ENCODE data around the gene PIK3C2B. TPM values are rescaled to one million over a fixed set of nuclear protein-coding genes. Genes with fewer than 3 reads are reported as not detected.
"Not testable (repeated sequence)": the region's sequence is repeated elsewhere in the genome, so short reads cannot be mapped to it uniquely, and the experiment has no call there.

PIK3C2B gene
- total RNA-seq, 2 experiments from 2014 or later, result 27.4 to 28.9 TPM

DNA sequence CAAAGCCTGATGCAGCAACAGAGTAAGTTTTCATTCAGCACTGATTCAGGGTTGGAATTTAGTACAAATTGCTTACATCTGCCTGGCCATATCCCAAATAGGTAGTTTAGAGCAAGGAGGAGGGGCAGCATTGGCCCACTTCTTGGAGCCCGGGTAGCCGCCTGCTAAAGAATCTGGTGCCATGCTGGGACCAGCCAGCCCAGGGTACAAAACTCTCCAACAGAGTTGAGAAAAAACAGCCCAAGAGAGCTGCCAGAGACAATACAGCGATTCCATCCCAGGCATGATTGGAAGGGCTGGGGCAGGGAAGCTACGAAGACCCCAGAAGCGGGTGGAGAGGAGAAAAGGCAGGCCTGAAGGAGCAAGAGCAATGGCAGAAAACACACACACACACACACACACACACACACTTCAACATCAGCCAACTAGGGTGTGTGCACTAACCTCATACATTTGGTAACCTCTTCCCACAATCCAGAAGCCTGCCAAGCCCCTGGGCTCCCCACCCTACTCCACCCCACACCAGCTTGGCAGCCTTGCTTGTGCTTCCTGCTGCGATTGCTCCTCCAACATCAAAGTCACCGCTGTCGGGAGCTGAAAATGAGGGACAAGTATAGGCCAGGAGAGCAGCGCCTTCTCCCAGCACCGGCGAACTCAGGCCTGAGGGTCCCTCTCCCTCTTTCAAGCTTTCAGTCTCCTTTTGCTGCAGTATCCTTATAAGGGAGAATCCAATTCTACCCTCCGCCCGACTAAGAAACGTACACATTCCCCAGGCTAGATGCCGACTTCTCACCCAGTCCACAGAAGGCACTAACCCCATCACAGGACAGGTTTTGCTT lies 1.2 kb downstream of the PIK3C2B start:
- H3K27me3 Mint-ChIP-seq, result no peaks in the 10 kb centered on the region
- ChIA-PET CTCF (interaction anchor here (0.6 to 4.9 kb wide), 26 partner anchors 8 to 577 kb away, joined by 3 to 53 read pairs (median 4); no protein-coding TSS in a partner anchor), POLR2A (interaction anchor here (0.6 to 1.2 kb wide), 3 partner anchors 41 to 47 kb away, joined by 3 to 12 read pairs (median 4); no protein-coding TSS in a partner anchor)
- peak overlapping the region; percentile 88 for H3K4me3 Mint-ChIP-seq
- peaks cover 9% of the 10 kb centered on the region for H3K36me3 Mint-ChIP-seq (ENCODE audit: low read depth)
- peaks cover 60% of the 10 kb centered on the region for H3K4me1 Mint-ChIP-seq
- H3K9me3 Mint-ChIP-seq, result no peaks in the 10 kb centered on the region
- H3K27ac Mint-ChIP-seq, result peak overlapping the region; percentile 89
- peak; percentile 36 for DNase-seq

DNA sequence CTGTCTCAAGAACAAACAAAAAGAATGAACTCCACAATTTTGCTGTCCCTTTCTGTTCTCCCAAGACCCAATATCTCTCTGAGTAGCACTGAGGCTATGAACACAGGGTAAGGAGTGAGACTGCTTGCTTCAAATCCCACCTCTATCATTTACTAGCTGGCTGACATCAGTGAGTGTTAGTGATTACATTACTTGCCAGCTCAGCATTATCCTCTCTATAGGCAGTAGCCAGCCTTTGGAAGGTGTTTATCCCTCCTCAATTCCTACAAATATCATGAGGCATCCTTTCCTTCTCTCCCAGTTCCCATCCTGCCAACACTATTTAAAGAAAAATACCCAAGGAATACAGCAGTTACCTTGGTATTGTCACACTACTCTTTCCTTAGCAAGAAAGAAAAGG lies 3.0 kb downstream of the PIK3C2B start:
- Mint-ChIP-seq H3K36me3 (ENCODE audit: low read depth) (peaks cover 9% of the 10 kb centered on the region), H3K27me3 (no peaks in the 10 kb centered on the region), H3K27ac (no peak overlapping the region), H3K9me3 (no peaks in the 10 kb centered on the region), H3K4me1 (peaks cover 50% of the 10 kb centered on the region), H3K4me3 (no peak overlapping the region)
- ChIA-PET CTCF (interaction anchor here (0.6 to 4.8 kb wide), 9 partner anchors 11 to 316 kb away, joined by 3 to 31 read pairs (median 4); no protein-coding TSS in a partner anchor), POLR2A (no interaction called here)
- DNase-seq, result no peak

DNA sequence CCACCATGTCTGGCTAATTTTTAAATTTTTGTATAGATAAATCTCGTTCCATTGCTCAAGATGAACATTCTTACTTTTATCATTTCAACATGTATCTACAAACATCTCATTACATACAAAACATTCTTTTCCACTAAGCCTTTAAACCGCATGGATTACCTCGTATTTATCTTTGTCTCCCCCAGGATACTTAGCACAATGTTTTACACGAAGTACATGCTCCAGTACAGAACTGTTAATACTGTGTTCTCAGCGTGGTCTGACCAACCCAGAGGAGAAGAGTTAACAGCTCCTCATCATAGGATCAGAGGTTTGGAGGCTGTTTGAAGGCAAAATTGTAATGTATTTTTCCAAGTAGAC lies 7.4 kb downstream of the PIK3C2B start:
- Mint-ChIP-seq H3K4me3 (no peak overlapping the region), H3K27ac (no peak overlapping the region), H3K36me3 (ENCODE audit: low read depth) (peaks cover 7% of the 10 kb centered on the region), H3K27me3 (no peaks in the 10 kb centered on the region), H3K9me3 (no peaks in the 10 kb centered on the region), H3K4me1 (peaks cover 22% of the 10 kb centered on the region)
- CTCF ChIA-PET, result interaction anchor here (1.5 to 4.4 kb wide), 3 partner anchors 9 to 41 kb away, joined by 4 to 17 read pairs (median 6); no protein-coding TSS in a partner anchor
- POLR2A ChIA-PET, result no interaction called here
- no peak for DNase-seq

DNA sequence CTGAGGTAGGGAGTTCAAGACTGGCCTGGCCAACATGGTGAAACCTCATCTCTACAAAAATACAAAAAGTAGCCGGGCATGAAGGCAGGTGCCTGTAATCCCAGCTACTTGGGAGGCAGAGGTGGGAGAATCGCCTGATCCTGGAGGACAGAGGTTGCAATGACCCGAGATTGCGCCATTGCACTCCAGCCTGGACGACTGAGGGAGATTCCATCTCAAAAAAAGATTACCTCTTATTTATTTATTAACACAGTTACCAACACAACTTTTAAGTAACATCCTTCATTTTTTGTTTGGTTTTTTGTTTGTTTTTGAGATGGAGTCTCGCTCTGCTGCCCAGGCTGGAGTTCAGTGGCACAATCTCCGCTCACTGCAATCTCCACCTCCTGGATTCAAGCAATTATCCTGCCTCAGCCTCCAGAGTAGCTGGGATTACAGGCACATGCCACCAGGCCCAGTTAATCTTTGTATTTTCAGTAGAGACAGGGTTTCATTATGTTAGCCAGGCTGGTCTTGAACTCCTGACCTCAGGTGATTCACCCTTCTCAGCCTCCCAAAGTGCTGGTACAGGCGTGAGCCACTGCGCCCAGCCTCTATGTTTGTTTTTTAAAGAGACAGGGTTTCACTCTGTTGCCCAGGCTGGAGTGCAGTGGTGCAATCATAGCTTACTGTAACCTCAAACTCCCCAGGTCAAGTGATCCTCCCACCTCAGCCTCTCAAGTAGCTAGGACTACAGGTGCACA lies 7.9 kb downstream of the PIK3C2B start:
- POLR2A ChIA-PET, DNase-seq: not testable (repeated sequence)

DNA sequence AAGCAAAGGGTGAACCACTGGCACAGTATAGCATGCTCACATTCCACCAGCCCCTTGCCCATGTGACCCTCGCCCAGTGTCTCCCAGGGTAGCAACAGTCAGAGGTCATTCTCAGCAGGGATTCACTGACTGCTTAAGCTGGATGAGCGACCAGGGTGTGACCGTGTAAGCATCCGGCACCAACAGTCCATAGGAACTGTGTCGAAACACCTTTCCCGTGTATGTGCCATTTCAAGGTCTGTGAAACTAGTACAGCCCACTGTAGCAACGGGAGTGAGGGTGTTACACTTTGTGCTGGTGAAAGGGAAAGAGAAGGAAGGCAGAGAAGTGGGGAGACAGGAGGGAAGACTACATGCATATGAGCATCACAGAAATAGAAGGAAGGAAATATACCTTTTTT lies 10.8 kb downstream of the PIK3C2B start:
- ChIA-PET POLR2A (no interaction called here), CTCF (no interaction called here)
- H3K4me1 Mint-ChIP-seq, result peaks cover 28% of the 10 kb centered on the region
- no peaks in the 10 kb centered on the region for H3K9me3 Mint-ChIP-seq
- H3K4me3 Mint-ChIP-seq, result no peak overlapping the region
- no peaks in the 10 kb centered on the region for H3K36me3 Mint-ChIP-seq (ENCODE audit: low read depth)
- H3K27ac Mint-ChIP-seq, result no peak overlapping the region
- H3K27me3 Mint-ChIP-seq, result no peaks in the 10 kb centered on the region
- DNase-seq, result no peak

More for the DNA sequence above, 7.9 kb downstream of the PIK3C2B start:
- not testable (repeated sequence) for H3K36me3 Mint-ChIP-seq (ENCODE audit: low read depth); H3K9me3 Mint-ChIP-seq; H3K4me3 Mint-ChIP-seq; H3K27me3 Mint-ChIP-seq; H3K27ac Mint-ChIP-seq
- CTCF ChIA-PET, result interaction anchor here (1.2 to 4.4 kb wide), 5 partner anchors 8 to 40 kb away, joined by 4 to 17 read pairs (median 6); no protein-coding TSS in a partner anchor
- H3K4me1 Mint-ChIP-seq, result peaks cover 16% of the 10 kb centered on the region

DNA sequence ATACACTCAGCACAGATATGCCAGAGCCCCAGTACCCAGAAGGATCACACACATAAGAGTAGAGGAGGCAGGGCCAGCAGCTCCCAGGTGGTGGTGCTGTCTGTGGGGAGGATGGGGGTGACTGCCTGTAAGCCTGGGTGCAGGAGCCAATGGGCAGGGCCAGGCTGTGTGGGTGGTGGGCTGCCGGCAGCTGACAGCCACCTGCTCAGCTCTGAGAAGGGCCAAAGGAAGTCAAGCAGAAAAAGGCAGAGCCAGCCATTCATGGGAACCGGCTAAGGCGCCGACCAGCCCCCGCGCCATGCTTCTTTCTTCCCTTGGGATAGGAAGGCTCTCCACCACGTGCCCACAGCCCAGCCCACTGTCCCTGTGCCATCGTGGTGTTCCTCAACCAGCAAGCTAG lies 14.1 kb downstream of the PIK3C2B start:
- POLR2A ChIA-PET, result no interaction called here

DNA sequence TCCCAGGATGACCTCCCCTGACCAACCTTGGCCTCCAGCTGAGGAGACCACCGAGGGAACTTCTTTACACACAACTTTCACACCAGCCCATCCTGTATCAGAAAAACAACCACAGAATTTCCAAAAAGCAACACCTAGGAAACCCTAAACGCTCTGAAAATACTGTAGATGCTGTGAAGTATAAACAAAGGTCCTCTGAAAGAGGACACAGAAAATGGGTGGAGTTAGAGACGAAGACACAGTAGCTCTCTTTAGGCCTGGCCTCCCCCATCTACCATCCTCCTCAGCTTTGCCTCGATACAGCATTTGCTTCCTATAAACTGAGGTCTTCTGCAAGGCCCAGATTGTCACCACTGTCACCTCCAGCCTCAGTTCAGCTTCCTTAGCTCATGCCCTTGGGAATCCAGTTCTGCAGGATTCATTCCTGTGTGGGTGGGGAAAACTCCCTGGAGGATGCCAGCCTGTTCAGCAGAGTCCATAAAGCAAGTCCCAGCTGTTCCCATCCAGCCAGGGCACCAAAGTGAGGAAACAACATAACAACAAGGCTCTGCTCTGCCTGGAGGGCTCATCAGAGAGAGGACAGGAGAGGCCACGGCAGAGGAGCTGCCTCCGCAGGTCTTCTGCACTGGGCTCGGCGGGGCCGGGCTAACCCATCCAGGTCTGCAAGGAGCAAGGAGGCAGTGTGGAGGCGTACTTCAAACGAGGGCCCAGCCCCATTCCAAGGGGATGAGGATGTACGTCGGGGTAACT lies 15.0 kb downstream of the PIK3C2B start:
- no peak for DNase-seq
- no peak overlapping the region for H3K4me3 Mint-ChIP-seq
- CTCF ChIA-PET, result interaction anchor here (1.1 to 4.8 kb wide), 11 partner anchors 7 to 48 kb away, joined by 3 to 23 read pairs (median 4); partner anchors contain the start of gene PIK3C2B
- H3K4me1 Mint-ChIP-seq, result peaks cover 30% of the 10 kb centered on the region
- H3K9me3 Mint-ChIP-seq, result no peaks in the 10 kb centered on the region
- no peaks in the 10 kb centered on the region for H3K27me3 Mint-ChIP-seq
- H3K27ac Mint-ChIP-seq, result no peak overlapping the region
- H3K36me3 Mint-ChIP-seq (ENCODE audit: low read depth), result no peaks in the 10 kb centered on the region
- POLR2A ChIA-PET, result no interaction called here

More for the DNA sequence above, 14.1 kb downstream of the PIK3C2B start:
- Mint-ChIP-seq H3K36me3 (ENCODE audit: low read depth) (no peaks in the 10 kb centered on the region), H3K9me3 (no peaks in the 10 kb centered on the region), H3K27ac (no peak overlapping the region), H3K4me3 (no peak overlapping the region), H3K27me3 (no peaks in the 10 kb centered on the region), H3K4me1 (peaks cover 26% of the 10 kb centered on the region)
- DNase-seq, result no peak
- CTCF ChIA-PET, result interaction anchor here (0.6 to 4.8 kb wide), 3 partner anchors 13 to 1482 kb away, joined by 3 to 23 read pairs (median 4); partner anchors contain the start of gene PIK3C2B

DNA sequence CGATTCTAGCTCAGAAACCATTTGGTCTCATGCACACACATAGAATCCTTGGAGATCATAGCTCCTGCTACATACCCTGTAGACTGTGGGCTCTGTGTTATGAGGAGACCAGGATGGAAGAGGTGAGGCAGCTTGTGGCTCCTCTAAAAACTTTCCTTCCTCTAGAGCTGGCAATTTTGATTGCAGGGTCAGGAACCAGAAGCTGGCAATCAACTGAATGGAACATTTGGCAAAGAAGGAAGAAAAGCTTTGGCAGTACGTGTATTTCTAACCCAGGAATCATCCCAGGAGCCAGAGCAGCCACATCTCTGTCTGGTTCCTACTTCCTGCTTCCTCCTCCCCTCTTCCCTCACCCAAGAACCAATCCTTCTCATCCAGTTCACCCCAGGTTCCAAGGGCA lies 15.7 kb downstream of the PIK3C2B start:
- Mint-ChIP-seq H3K27me3 (no peaks in the 10 kb centered on the region), H3K9me3 (no peaks in the 10 kb centered on the region), H3K4me1 (peaks cover 30% of the 10 kb centered on the region), H3K27ac (no peak overlapping the region), H3K36me3 (ENCODE audit: low read depth) (no peaks in the 10 kb centered on the region), H3K4me3 (no peak overlapping the region)
- DNase-seq, result no peak
- POLR2A ChIA-PET, result interaction anchor here (0.5 kb wide), 1 partner anchor 669 kb away, joined by 3 read pairs; no protein-coding TSS in a partner anchor
- CTCF ChIA-PET, result interaction anchor here (0.9 to 4.8 kb wide), 12 partner anchors 8 to 40 kb away, joined by 3 to 23 read pairs (median 4); partner anchors contain the start of gene PIK3C2B

DNA sequence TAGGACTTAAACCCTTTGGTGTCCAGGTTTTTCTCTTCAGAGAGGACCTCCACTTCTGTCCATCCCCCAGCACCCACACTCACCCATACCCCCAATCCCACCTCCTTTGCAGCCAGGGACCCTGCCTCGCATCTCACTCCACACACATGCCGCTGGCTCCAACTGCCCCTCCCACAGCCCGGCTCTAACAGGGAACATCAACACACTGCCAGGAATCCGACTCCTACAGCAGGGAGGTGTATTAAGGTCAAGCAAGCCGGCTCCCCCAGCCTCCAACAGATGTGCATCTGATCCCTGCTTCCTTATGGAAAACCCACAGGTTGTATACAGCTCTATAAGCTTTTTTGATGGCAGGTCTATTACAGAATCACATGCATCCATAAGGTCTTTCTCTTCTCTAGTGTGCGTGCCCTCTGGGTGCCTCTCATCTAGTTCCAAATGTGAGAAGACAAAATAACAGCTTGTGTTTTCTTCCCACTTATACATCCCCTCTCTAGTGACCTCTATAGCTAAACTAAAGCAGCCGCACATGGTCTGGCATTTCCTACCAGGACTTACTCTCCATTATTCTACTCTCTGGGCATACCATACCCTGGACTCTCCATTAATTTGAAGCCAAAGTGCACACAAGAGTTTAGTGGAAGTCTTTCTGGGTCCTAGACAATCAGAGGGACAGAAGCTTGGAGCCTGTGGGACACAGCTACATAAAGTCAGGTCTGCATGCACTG lies 16.3 kb downstream of the PIK3C2B start:
- no peak for DNase-seq
- Mint-ChIP-seq H3K27ac (no peak overlapping the region), H3K36me3 (ENCODE audit: low read depth) (no peaks in the 10 kb centered on the region), H3K9me3 (no peaks in the 10 kb centered on the region), H3K4me3 (no peak overlapping the region), H3K27me3 (no peaks in the 10 kb centered on the region), H3K4me1 (peaks cover 29% of the 10 kb centered on the region)
- POLR2A ChIA-PET, result interaction anchor here (0.5 kb wide), 1 partner anchor 668 kb away, joined by 3 read pairs; no protein-coding TSS in a partner anchor
- CTCF ChIA-PET, result interaction anchor here (0.9 to 4.8 kb wide), 14 partner anchors 8 to 328 kb away, joined by 3 to 23 read pairs (median 4); partner anchors contain the start of gene PIK3C2B

DNA sequence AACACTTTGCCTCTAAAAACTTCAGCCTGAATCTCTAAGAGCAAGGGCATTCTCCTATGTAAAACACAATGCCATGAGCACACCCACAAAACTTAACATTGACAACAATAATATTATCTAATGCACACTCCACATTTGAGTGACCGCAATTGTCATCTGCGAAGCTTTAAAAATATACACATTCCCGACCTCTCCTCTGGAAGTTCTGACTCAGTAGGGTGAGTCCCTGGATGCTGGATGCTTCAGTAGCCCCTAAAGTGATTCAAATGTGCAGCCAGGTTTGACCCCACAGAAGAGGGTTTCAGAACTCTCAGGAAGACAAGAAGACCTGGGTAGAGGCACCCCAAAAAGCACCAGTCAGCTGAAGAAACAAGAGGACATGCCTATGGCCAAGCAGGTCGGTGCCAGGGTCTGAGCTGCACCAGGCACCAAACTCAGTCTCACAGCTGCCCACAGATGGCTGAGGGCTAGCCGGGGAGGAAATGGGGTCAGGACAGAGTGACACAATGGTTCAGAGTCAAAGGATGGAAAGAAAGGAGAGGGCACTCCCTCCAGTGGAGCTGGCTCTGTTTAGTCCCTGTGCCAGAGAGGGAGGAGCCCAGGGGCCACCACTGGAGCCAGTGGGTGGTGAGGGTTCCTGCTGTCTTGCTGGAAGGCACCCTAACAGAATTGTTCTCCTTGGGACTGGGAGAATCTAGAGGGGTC lies 17.4 kb downstream of the PIK3C2B start:
- no peaks in the 10 kb centered on the region for H3K27me3 Mint-ChIP-seq
- DNase-seq, result no peak
- no peaks in the 10 kb centered on the region for H3K36me3 Mint-ChIP-seq (ENCODE audit: low read depth)
- ChIA-PET CTCF (interaction anchor here (1.0 to 4.8 kb wide), 9 partner anchors 9 to 329 kb away, joined by 3 to 23 read pairs (median 4); partner anchors contain the start of gene PIK3C2B), POLR2A (no interaction called here)
- no peak overlapping the region for H3K4me3 Mint-ChIP-seq
- H3K9me3 Mint-ChIP-seq, result no peaks in the 10 kb centered on the region
- H3K27ac Mint-ChIP-seq, result no peak overlapping the region
- peaks cover 28% of the 10 kb centered on the region for H3K4me1 Mint-ChIP-seq

DNA sequence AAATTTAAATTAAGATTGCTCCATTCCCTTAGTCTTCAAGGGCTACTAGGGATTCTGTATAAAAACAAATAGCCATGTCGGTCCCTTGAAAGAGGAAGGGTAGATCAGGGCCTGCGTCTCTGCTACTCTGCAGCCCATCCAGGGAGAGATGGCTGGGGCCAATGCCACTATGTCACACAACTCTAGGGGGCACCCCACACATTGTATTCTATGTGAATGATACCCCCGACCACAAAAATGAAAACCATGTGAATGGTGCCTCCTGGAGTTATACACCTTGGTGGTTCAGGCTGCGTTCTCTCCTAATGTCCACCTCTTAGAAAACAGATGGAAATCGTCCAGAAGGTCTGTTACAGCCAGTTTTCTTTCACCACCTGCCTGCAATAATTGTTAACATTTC lies 18.0 kb downstream of the PIK3C2B start:
- CTCF ChIA-PET, result interaction anchor here (1.4 to 2.0 kb wide), 3 partner anchors 13 to 96 kb away, joined by 3 to 6 read pairs (median 4); no protein-coding TSS in a partner anchor
- peaks cover 28% of the 10 kb centered on the region for H3K4me1 Mint-ChIP-seq

More for the DNA sequence above, 18.0 kb downstream of the PIK3C2B start:
- DNase-seq, result no peak
- H3K36me3 Mint-ChIP-seq (ENCODE audit: low read depth), result no peaks in the 10 kb centered on the region
- no peak overlapping the region for H3K4me3 Mint-ChIP-seq
- H3K27ac Mint-ChIP-seq, result no peak overlapping the region
- no peaks in the 10 kb centered on the region for H3K27me3 Mint-ChIP-seq
- no peaks in the 10 kb centered on the region for H3K9me3 Mint-ChIP-seq
- POLR2A ChIA-PET, result no interaction called here
